Epithelial cell of proximal tubule (primary cell): ENCODE data around the gene MISP. TPM values are rescaled to one million over a fixed set of nuclear protein-coding genes. Genes with fewer than 3 reads are reported as not detected.

Experiments used
- DNase-seq: peaks from one replicate; pipeline ENCODE4 v3.0.0-alpha.2; 2011; ENCODE audit warnings: low read depth
- H3K4me3 ChIP-seq: 2 replicates; pipeline ENCODE4 v1.5.1; 2011; ENCODE audit warnings: low read depth, mild to moderate bottlenecking, low read length
- CTCF ChIP-seq: conservative IDR thresholded peaks from 2 replicates; pipeline ENCODE4 v1.5.1; 2012; ENCODE audit warnings: low read depth, mild to moderate bottlenecking, low read length
- total RNA-seq: library from RNA; depleted of rRNA; stranded (reverse); fragments of >200 nt; gene quantifications from 2 replicates; pipeline ENCODE4 v1.2.3, GENCODE V29; 2015

MISP gene
- total RNA-seq, 1 donor from 2014 or later: 41.5 TPM

GRCh38 chr19:718991-719512 is 31.9 kb upstream of the MISP start:
- no peak for DNase-seq
- H3K4me3 ChIP-seq: no peak overlapping the region
- TF ChIP-seq CTCF: no peak

- TF ChIP-seq CTCF: no peak
- H3K4me3 ChIP-seq: no peak overlapping the region
- no peak for DNase-seq
These were observed 31.1 kb upstream of the MISP start for GRCh38 chr19:719636-720344.

GRCh38 chr19:720345-721160 is 30.4 kb upstream of the MISP start:
- no peak for DNase-seq
- no peak for TF ChIP-seq CTCF
- no peak overlapping the region for H3K4me3 ChIP-seq

- no peak overlapping the region for H3K4me3 ChIP-seq
- DNase-seq: no peak
- no peak for TF ChIP-seq CTCF
These were observed 28.3 kb upstream of the MISP start for GRCh38 chr19:722553-723101.

DNA sequence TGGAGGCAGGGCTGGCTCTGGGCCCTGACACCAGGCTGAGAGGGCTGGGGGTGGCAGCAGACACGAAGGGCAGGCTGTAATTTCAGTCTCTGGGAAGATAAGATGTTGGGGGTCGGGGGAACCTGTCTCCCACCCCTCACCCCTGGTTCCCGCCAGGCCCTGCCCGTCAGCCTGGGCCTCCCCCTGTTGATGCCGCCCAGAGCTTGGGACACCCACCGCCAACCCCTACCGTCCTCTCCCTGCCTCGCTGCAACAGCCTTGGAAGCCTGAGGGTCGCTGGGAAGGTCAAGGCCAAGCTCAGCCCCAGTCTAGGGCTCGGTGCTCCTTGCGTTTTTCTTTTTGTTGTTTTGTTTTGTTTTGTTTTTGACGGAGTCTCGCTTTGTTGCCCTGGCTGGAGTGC is 27.7 kb upstream of the MISP start:
- DNase-seq: no peak
- H3K4me3 ChIP-seq: no peak overlapping the region
- no peak for TF ChIP-seq CTCF

- no peak for DNase-seq
- H3K4me3 ChIP-seq: no peak overlapping the region
- no peak for TF ChIP-seq CTCF
These were observed 27.2 kb upstream of the MISP start for GRCh38 chr19:723714-724113.
